GM10266 (cell line): ENCODE data around the gene ANP32A.

Experiments
- DNase-seq: peaks from one replicate; pipeline ENCODE4 v3.0.0; 2012; ENCODE audit errors: extremely low spot score
- CTCF ChIP-seq: IDR thresholded peaks from 2 replicates; pipeline ENCODE4 v1.5.1; 2012; ENCODE audit warnings: mild to moderate bottlenecking, low read depth; ENCODE audit not compliant: control insufficient read depth, insufficient read depth; ENCODE audit errors: missing control alignments

The ANP32A gene

GRCh38 chr15:68814596-68814995 is 6.1 kb downstream of the ANP32A start:
- TF ChIP-seq CTCF = no peak
- no peak for DNase-seq

- DNase-seq = no peak
- TF ChIP-seq CTCF = no peak
Measured at GRCh38 chr15:68812597-68813431, 7.9 kb downstream of the ANP32A start.

- no peak for DNase-seq
- no peak for TF ChIP-seq CTCF
Measured at GRCh38 chr15:68812069-68812468, 8.6 kb downstream of the ANP32A start.

- no peak for DNase-seq
- no peak for TF ChIP-seq CTCF
Measured at GRCh38 chr15:68809517-68809916, 11.2 kb downstream of the ANP32A start.

GRCh38 chr15:68808770-68809169 is 11.9 kb downstream of the ANP32A start:
- TF ChIP-seq CTCF = no peak

GRCh38 chr15:68808091-68808490 is 12.6 kb downstream of the ANP32A start:
- no peak for TF ChIP-seq CTCF
- DNase-seq = no peak

More at GRCh38 chr15:68808770-68809169, 11.9 kb downstream of the ANP32A start:
- no peak for DNase-seq

GRCh38 chr15:68807249-68807648 is 13.4 kb downstream of the ANP32A start:
- DNase-seq = no peak
- TF ChIP-seq CTCF = no peak
